Liver (tissue), 9 donors: ENCODE data around the gene REPS1. TPM values are rescaled to one million over a fixed set of nuclear protein-coding genes. Genes with fewer than 3 reads are reported as not detected.

Source experiments
- DNase-seq: peaks from one replicate; pipeline ENCODE4 v3.0.0-alpha.2; 2017; ENCODE audit warnings: low spot score
- H3K27ac ChIP-seq, 2 donors: one replicate each; pipeline ENCODE4 v1.7.0; 2013; ENCODE audit warnings: inconsistent platforms in 2 of 2, low read length in 2 of 2, control low read depth in 1 of 2, low read depth in 1 of 2, mild to moderate bottlenecking in 1 of 2
- H3K27me3 ChIP-seq, 4 donors: one replicate each; pipeline versions ENCODE4 v1.6.1 to v1.7.0; 2013; ENCODE audit warnings: low read length in 3 of 4, inconsistent platforms in 1 of 4, mild to moderate bottlenecking in 1 of 4, moderate library complexity in 1 of 4; ENCODE audit not compliant: control insufficient read depth in 4 of 4, insufficient read depth in 4 of 4
- H3K36me3 ChIP-seq, 4 donors: one replicate each; pipeline versions ENCODE4 v1.6.1 to v1.7.0; 2013; ENCODE audit warnings: low read length in 3 of 4, mild to moderate bottlenecking in 3 of 4, low read depth in 1 of 4, moderate library complexity in 1 of 4; ENCODE audit not compliant: control insufficient read depth in 4 of 4, insufficient read depth in 3 of 4
- H3K4me1 ChIP-seq, 4 donors: one replicate each; pipeline versions ENCODE4 v1.6.1 to v1.7.0; 2013; ENCODE audit warnings: low read length in 3 of 4, mild to moderate bottlenecking in 3 of 4, moderate library complexity in 1 of 4; ENCODE audit not compliant: control insufficient read depth in 4 of 4, insufficient read depth in 4 of 4
- H3K4me3 ChIP-seq, 3 donors: one replicate each; pipeline versions ENCODE4 v1.6.1 to v1.7.0; 2013; ENCODE audit warnings: low read length in 3 of 3, control low read depth in 1 of 3, low read depth in 1 of 3, mild to moderate bottlenecking in 1 of 3
- H3K9ac ChIP-seq, 2 donors: one replicate each; pipeline ENCODE4 v1.7.0; 2013; ENCODE audit warnings: low read length in 2 of 2, mild to moderate bottlenecking in 2 of 2, moderate library complexity in 2 of 2, control low read depth in 1 of 2, low read depth in 1 of 2
- H3K9me3 ChIP-seq, 4 donors: one replicate each; pipeline versions ENCODE4 v1.6.1 to v1.7.0; 2013; ENCODE audit warnings: low read length in 3 of 4; ENCODE audit not compliant: control insufficient read depth in 4 of 4
- ATF3 ChIP-seq: IDR thresholded peaks from 2 replicates; pipeline ENCODE4 v1.6.1; 2016; ENCODE audit warnings: antibody characterized with exemption
- EGR1 ChIP-seq, 2 donors: IDR thresholded peaks; 2 replicates each; pipeline ENCODE4 v1.6.1; 2016 to 2018; ENCODE audit warnings: antibody characterized with exemption in 2 of 2, low read depth in 2 of 2
- FOXA1 ChIP-seq: IDR thresholded peaks from 2 replicates; pipeline ENCODE4 v1.6.1; 2016; ENCODE audit warnings: antibody characterized with exemption
- FOXA2 ChIP-seq: IDR thresholded peaks from 2 replicates; pipeline ENCODE4 v1.6.1; 2016; ENCODE audit warnings: antibody characterized with exemption
- GABPA ChIP-seq, 2 donors: IDR thresholded peaks in 1 of 2; conservative IDR thresholded peaks in 1 of 2; 2 replicates each; pipeline ENCODE4 v1.6.1; 2016; ENCODE audit warnings: antibody characterized with exemption in 2 of 2, mild to moderate bottlenecking in 1 of 2, moderate library complexity in 1 of 2
- HNF4A ChIP-seq, 2 donors: conservative IDR thresholded peaks; 2 replicates each; pipeline ENCODE4 v1.6.1; 2016; ENCODE audit warnings: antibody characterized with exemption in 2 of 2, mild to moderate bottlenecking in 2 of 2
- JUND ChIP-seq, 2 donors: IDR thresholded peaks; 2 replicates each; pipeline ENCODE4 v1.6.1; 2016; ENCODE audit warnings: antibody characterized with exemption in 2 of 2
- RAD21 ChIP-seq, 2 donors: IDR thresholded peaks; 2 replicates each; pipeline ENCODE4 v1.6.1; 2016; ENCODE audit warnings: antibody characterized with exemption in 2 of 2, mild to moderate bottlenecking in 2 of 2
- REST ChIP-seq: IDR thresholded peaks from 2 replicates; pipeline ENCODE4 v1.6.1; 2016; ENCODE audit warnings: antibody characterized with exemption, mild to moderate bottlenecking
- RXRA ChIP-seq, 2 donors: IDR thresholded peaks; 2 replicates each; pipeline ENCODE4 v1.6.1; 2017 to 2018; ENCODE audit warnings: antibody characterized with exemption in 2 of 2, mild to moderate bottlenecking in 1 of 2
- SP1 ChIP-seq: IDR thresholded peaks from 2 replicates; pipeline ENCODE4 v1.6.1; 2018; ENCODE audit warnings: antibody characterized with exemption, mild to moderate bottlenecking
- TAF1 ChIP-seq: conservative IDR thresholded peaks from 2 replicates; pipeline ENCODE4 v1.6.1; 2016; ENCODE audit warnings: antibody characterized with exemption, mild to moderate bottlenecking
- YY1 ChIP-seq: IDR thresholded peaks from 2 replicates; pipeline ENCODE4 v1.6.1; 2016; ENCODE audit warnings: antibody characterized with exemption, mild to moderate bottlenecking
- ZBTB33 ChIP-seq: IDR thresholded peaks from 2 replicates; pipeline ENCODE4 v1.6.1; 2016; ENCODE audit warnings: antibody characterized with exemption
- WGBS: extraction: QIAGEN DNeasy Blood & Tissue Kit; methylation state at CpG from one replicate; pipeline ENCODE4 v1.1.7; 2013; 5-methylcytosine and 5-hydroxymethylcytosine counted together
- polyA plus RNA-seq, 2 donors: library from polyadenylated mRNA; stranded (reverse) in 1 of 2; unstranded in 1 of 2; fragments of 200-250 nt in 1 of 2; fragments of >200 nt in 1 of 2; fragmentation: Nextera tagmentation in 1 of 2; extraction: Ambion mirVana in 1 of 2; gene quantifications; one replicate each; pipeline versions ENCODE4 v1.2.1 to v1.2.3, GENCODE V29; 2013 to 2015
- total RNA-seq, 2 donors: library from RNA; depleted of rRNA; stranded (reverse); fragments of >200 nt; gene quantifications; one replicate each; pipeline ENCODE4 v1.2.3, GENCODE V29; 2014
- TF ChIP-seq, protein P1 (sequence below): fragments of 150-350 bp; IDR thresholded peaks from 2 replicates; pipeline ENCODE4 v1.5.1; 2017; ENCODE audit warnings: improper control_type of control experiment, low read depth, low read length; ENCODE audit not compliant: missing input control
- TF ChIP-seq, protein P2 (sequence below): IDR thresholded peaks from 2 replicates; pipeline ENCODE4 v1.6.1; 2016; ENCODE audit warnings: antibody characterized with exemption
- donor health status: healthy.
- donor health status: healthy.
- donor health status: healthy.
- donor health status: healthy.
- donor health status: healthy.

REPS1 gene
- total and polyA plus RNA-seq, 4 donors: 12.3 to 46.4 (median 21.1) TPM

- DNase-seq: no peak
- H3K4me1 ChIP-seq: peaks cover 0 to 14% (median 9%) of the 10 kb centered on the region in 4 donors
- no peak overlapping the region for H3K9ac ChIP-seq
- no peak overlapping the region for H3K4me3 ChIP-seq
- no peak overlapping the region for H3K27ac ChIP-seq
- no peaks in the 10 kb centered on the region for H3K27me3 ChIP-seq
- H3K36me3 ChIP-seq: no peaks in the 10 kb centered on the region
- no peak for TF ChIP-seq RXRA (IDR thresholded peaks at IDR 0.05)
- no peak for TF ChIP-seq FOXA2
- no peak for TF ChIP-seq TAF1
- TF ChIP-seq JUND (IDR thresholded peaks at IDR 0.05): no peak
- no peak for TF ChIP-seq RAD21 (IDR thresholded peaks at IDR 0.05)
- TF ChIP-seq FOXA1: no peak
- no peak for TF ChIP-seq REST
- TF ChIP-seq SP1: no peak
- TF ChIP-seq, protein P1, sequence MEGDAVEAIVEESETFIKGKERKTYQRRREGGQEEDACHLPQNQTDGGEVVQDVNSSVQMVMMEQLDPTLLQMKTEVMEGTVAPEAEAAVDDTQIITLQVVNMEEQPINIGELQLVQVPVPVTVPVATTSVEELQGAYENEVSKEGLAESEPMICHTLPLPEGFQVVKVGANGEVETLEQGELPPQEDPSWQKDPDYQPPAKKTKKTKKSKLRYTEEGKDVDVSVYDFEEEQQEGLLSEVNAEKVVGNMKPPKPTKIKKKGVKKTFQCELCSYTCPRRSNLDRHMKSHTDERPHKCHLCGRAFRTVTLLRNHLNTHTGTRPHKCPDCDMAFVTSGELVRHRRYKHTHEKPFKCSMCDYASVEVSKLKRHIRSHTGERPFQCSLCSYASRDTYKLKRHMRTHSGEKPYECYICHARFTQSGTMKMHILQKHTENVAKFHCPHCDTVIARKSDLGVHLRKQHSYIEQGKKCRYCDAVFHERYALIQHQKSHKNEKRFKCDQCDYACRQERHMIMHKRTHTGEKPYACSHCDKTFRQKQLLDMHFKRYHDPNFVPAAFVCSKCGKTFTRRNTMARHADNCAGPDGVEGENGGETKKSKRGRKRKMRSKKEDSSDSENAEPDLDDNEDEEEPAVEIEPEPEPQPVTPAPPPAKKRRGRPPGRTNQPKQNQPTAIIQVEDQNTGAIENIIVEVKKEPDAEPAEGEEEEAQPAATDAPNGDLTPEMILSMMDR: no peak
- TF ChIP-seq YY1: no peak
- no peak for TF ChIP-seq GABPA (IDR thresholded peaks at IDR 0.05 in 1 of 2, conservative IDR thresholded peaks at IDR 0.05 in 1 of 2)
- H3K9me3 ChIP-seq: no peaks in the 10 kb centered on the region
Measured at GRCh38 chr6:139003751-139004150, 15.7 kb upstream of the REPS1 start.

DNA sequence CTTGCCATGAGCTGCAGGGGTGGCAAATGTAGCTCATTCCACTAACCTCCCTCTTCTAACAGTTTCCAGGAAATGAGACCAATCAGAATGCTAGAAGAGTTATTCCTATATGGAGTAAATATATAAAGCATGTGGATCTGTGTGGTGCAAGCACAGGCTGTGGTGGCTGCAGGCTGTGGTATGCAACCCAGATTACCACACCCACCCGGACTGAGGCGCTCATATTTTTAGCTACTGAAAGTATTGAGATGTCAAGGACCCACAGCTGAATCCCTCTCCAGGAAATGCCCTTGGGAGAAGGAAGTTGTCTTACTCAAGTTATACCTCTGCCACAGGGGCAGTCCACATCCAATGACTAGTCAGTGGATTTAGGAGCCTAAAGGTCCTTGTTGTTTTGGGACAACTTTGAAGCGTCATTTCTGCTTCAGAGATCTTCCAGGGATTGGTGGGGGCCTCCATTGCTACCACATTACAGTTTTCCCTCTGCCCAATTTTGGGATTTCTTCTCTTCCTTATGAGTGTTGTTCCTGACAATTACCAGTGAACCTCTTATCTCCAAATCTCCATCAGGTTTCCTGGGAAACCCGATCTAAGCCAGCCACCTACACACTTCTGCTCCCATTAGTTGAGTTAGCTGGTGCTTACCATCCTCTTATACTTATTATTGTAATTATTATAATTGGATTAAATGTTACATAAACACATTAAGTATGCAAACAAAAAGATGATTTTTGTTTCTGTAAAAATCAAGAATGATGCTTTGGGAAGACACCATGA is 12.1 kb upstream of the REPS1 start:
- no peaks in the 10 kb centered on the region for H3K9me3 ChIP-seq

More for the DNA sequence above, 12.1 kb upstream of the REPS1 start:
- DNase-seq: no peak
- Histone ChIP-seq H3K4me1 (peaks cover 0 to 25% (median 16%) of the 10 kb centered on the region in 4 donors), H3K36me3 (no peaks in the 10 kb centered on the region), H3K27ac (no peak overlapping the region), H3K27me3 (no peaks in the 10 kb centered on the region), H3K9ac (no peak overlapping the region), H3K4me3 (no peak overlapping the region)
- TF ChIP-seq SP1 (no peak), TAF1 (no peak), GABPA (IDR thresholded peaks at IDR 0.05 in 1 of 2, conservative IDR thresholded peaks at IDR 0.05 in 1 of 2) (no peak), ZBTB33 (no peak), JUND (IDR thresholded peaks at IDR 0.05) (no peak), FOXA1 (no peak), EGR1 (IDR thresholded peaks at IDR 0.05; ENCODE audit: low read depth in 2 of 2) (no peak), RXRA (IDR thresholded peaks at IDR 0.05) (no peak), REST (no peak), RAD21 (IDR thresholded peaks at IDR 0.05) (no peak), ATF3 (no peak), HNF4A (conservative IDR thresholded peaks at IDR 0.05) (no peak), YY1 (no peak), FOXA2 (no peak)
- TF ChIP-seq, protein P2, sequence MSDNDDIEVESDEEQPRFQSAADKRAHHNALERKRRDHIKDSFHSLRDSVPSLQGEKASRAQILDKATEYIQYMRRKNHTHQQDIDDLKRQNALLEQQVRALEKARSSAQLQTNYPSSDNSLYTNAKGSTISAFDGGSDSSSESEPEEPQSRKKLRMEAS: no peak
- WGBS: 84% methylated on average over 4 of the region's 4 CpGs
